CD14-positive monocyte (primary cell): Measurements from ENCODE around the gene ZNF76. TPM values are rescaled to one million over a fixed set of nuclear protein-coding genes. Genes with fewer than 3 reads are reported as not detected.

Experiments
- DNase-seq, 3 donors: peaks; one replicate each; pipeline ENCODE4 v3.0.0-alpha.2; 2011 to 2022
- H2AFZ ChIP-seq: 2 replicates; pipeline ENCODE4 v1.6.0; 2012; ENCODE audit warnings: mild to moderate bottlenecking, low read depth, low read length, inconsistent platforms; ENCODE audit not compliant: insufficient read depth, poor library complexity, severe bottlenecking
- H3K27ac ChIP-seq, 2 donors: 1 replicate in 1 of 2; 2 replicates in 1 of 2; pipeline ENCODE4 v1.5.1; 2012 to 2013; ENCODE audit warnings: low read length in 2 of 2, control low read depth in 1 of 2, inconsistent platforms in 1 of 2, low read depth in 1 of 2, mild to moderate bottlenecking in 1 of 2
- H3K27me3 ChIP-seq, 2 donors: one replicate each; pipeline versions ENCODE4 v1.6.0 to v1.6.1; 2011 to 2013; ENCODE audit warnings: low read length in 2 of 2; ENCODE audit not compliant: control insufficient read depth in 2 of 2, insufficient read depth in 2 of 2
- H3K36me3 ChIP-seq, 2 donors: replicated peaks in 1 of 2; 1 replicate in 1 of 2; 2 replicates in 1 of 2; pipeline versions ENCODE4 v1.5.1 to v1.6.1; 2012 to 2013; ENCODE audit warnings: low read length in 2 of 2, control low read depth in 1 of 2, inconsistent platforms in 1 of 2, mild to moderate bottlenecking in 1 of 2; ENCODE audit not compliant: insufficient read depth in 2 of 2, control insufficient read depth in 1 of 2
- H3K4me1 ChIP-seq, 2 donors: 1 replicate in 1 of 2; 2 replicates in 1 of 2; pipeline versions ENCODE4 v1.5.1 to v1.6.1; 2012 to 2013; ENCODE audit warnings: low read length in 2 of 2, control low read depth in 1 of 2, inconsistent platforms in 1 of 2, mild to moderate bottlenecking in 1 of 2, moderate library complexity in 1 of 2; ENCODE audit not compliant: insufficient read depth in 2 of 2, control insufficient read depth in 1 of 2
- H3K4me2 ChIP-seq: replicated peaks from 2 replicates; pipeline ENCODE3; 2012; ENCODE audit warnings: low read length, moderate library complexity, mild to moderate bottlenecking; ENCODE audit not compliant: poor library complexity, severe bottlenecking; ENCODE audit errors: extremely low read depth
- H3K4me3 ChIP-seq, 3 experiments: fragments of 200-600 bp in 1 of 3; sonication (generic) in 1 of 3; replicated peaks in 1 of 3; 1 replicate in 2 of 3; 2 replicates in 1 of 3; pipeline ENCODE4 v1.5.1; 2011 to 2013; ENCODE audit warnings: low read length in 3 of 3, mild to moderate bottlenecking in 3 of 3, control low read depth in 2 of 3, low read depth in 2 of 3, inconsistent platforms in 1 of 3, moderate library complexity in 1 of 3
- H3K79me2 ChIP-seq: 2 replicates; pipeline ENCODE4 v1.6.0; 2012; ENCODE audit warnings: mild to moderate bottlenecking, control low read depth, inconsistent platforms, low read length, moderate library complexity; ENCODE audit not compliant: insufficient read depth
- H3K9ac ChIP-seq: 2 replicates; pipeline ENCODE4 v1.6.0; 2017; ENCODE audit warnings: low read length, mild to moderate bottlenecking; ENCODE audit not compliant: insufficient read depth, poor library complexity, severe bottlenecking
- H3K9me3 ChIP-seq, 2 donors: replicated peaks in 1 of 2; 1 replicate in 1 of 2; 2 replicates in 1 of 2; pipeline versions ENCODE4 v1.5.1 to v1.6.1; 2012 to 2013; ENCODE audit warnings: low read length in 2 of 2, control low read depth in 1 of 2; ENCODE audit not compliant: control insufficient read depth in 1 of 2, insufficient read depth in 1 of 2
- H4K20me1 ChIP-seq: 2 replicates; pipeline ENCODE4 v1.6.0; 2012; ENCODE audit warnings: mild to moderate bottlenecking, low read length, control low read depth, moderate library complexity; ENCODE audit not compliant: insufficient read depth
- H3K27ac Mint-ChIP-seq, 7 donors: one replicate each; pipeline ENCODE4 v1.8.0; 2020; ENCODE audit warnings: mild to moderate bottlenecking in 7 of 7, mixed read lengths in 7 of 7, moderate library complexity in 6 of 7, inconsistent platforms in 2 of 7
- H3K27me3 Mint-ChIP-seq, 3 donors: one replicate each; pipeline ENCODE4 v1.8.0; 2021 to 2022; ENCODE audit warnings: low read depth in 3 of 3, mild to moderate bottlenecking in 3 of 3, mixed read lengths in 3 of 3, moderate library complexity in 3 of 3, inconsistent platforms in 1 of 3
- H3K36me3 Mint-ChIP-seq, 2 donors: one replicate each; pipeline ENCODE4 v1.8.0; 2020; ENCODE audit warnings: mixed read lengths in 2 of 2, inconsistent platforms in 1 of 2, mild to moderate bottlenecking in 1 of 2
- H3K4me1 Mint-ChIP-seq: one replicate; pipeline ENCODE4 v1.8.0; 2020; ENCODE audit warnings: mild to moderate bottlenecking, mixed read lengths
- H3K4me3 Mint-ChIP-seq, 2 donors: one replicate each; pipeline ENCODE4 v1.8.0; 2020; ENCODE audit warnings: mild to moderate bottlenecking in 2 of 2, mixed read lengths in 2 of 2, moderate library complexity in 1 of 2
- H3K9me3 Mint-ChIP-seq, 7 donors: one replicate each; pipeline ENCODE4 v1.8.0; 2020 to 2022; ENCODE audit warnings: mixed read lengths in 7 of 7, mild to moderate bottlenecking in 6 of 7, moderate library complexity in 6 of 7, inconsistent platforms in 2 of 7
- CTCF ChIP-seq: fragments of 200-600 bp; IDR thresholded peaks from one replicate; pipeline ENCODE4 v1.8.0; 2022; ENCODE audit warnings: antibody characterized with exemption, mild to moderate bottlenecking
- WGBS: methylation state at CpG from one replicate; pipeline ENCODE4 v1.1.5; 2013; ENCODE audit warnings: missing lambda C conversion rate; ENCODE audit not compliant: insufficient coverage; 5-methylcytosine and 5-hydroxymethylcytosine counted together
- intact Hi-C, 2 donors: fragments of 100-400 bp; cut with micrococcal nuclease; formaldehyde crosslinking; loops; one replicate each; pipeline versions ENCODE4 v1.15.0 to v1.15.1; 2023
- polyA plus RNA-seq, 3 donors: library from polyadenylated mRNA; depleted of rRNA in 1 of 3; unstranded in 2 of 3; stranded (reverse) in 1 of 3; fragments of 300-500 nt in 2 of 3; fragments of >200 nt in 1 of 3; fragmentation: Illumina TruSeq in 2 of 3; gene quantifications; 1 replicate in 2 of 3; 2 replicates in 1 of 3; pipeline ENCODE4 v1.2.3, GENCODE V29; 2012 to 2021

The ZNF76 gene
- polyA plus RNA-seq, 3 donors, result 6.8 to 49.7 (median 9.6) TPM

- no peak overlapping the region for H3K27ac ChIP-seq
- no peak for DNase-seq
- H3K36me3 ChIP-seq, result no peaks in the 10 kb centered on the region
- intact Hi-C loops, result loop anchor here in 1 of 2 donors (10.0 kb wide), 1 partner anchor 259 kb away; no protein-coding TSS in a partner anchor
- H2AFZ ChIP-seq, result no peak overlapping the region
- 97% methylated on average over 15 of the region's 17 CpGs for WGBS
- no peak overlapping the region for H3K4me2 ChIP-seq
- Mint-ChIP-seq H3K36me3 (peaks cover 0 to 9% of the 10 kb centered on the region in 2 donors), H3K4me1 (peaks cover 10% of the 10 kb centered on the region), H3K4me3 (no peak overlapping the region), H3K27ac (no peak overlapping the region), H3K9me3 (no peaks in the 10 kb centered on the region), H3K27me3 (peaks cover 0 to 3% (median 2%) of the 10 kb centered on the region in 3 donors)
- no peak overlapping the region for H3K9ac ChIP-seq
- H3K4me1 ChIP-seq, result peaks cover 0 to 4% of the 10 kb centered on the region in 2 donors
- TF ChIP-seq CTCF, result no peak
- H4K20me1 ChIP-seq, result no peaks in the 10 kb centered on the region
- H3K4me3 ChIP-seq, result no peak overlapping the region
- H3K79me2 ChIP-seq, result no peaks in the 10 kb centered on the region
- H3K9me3 ChIP-seq, result no peaks in the 10 kb centered on the region
- no peaks in the 10 kb centered on the region for H3K27me3 ChIP-seq
Observed at GRCh38 chr6:35243386-35243958, 16.1 kb upstream of the ZNF76 start.

- no peaks in the 10 kb centered on the region for H3K9me3 Mint-ChIP-seq
- intact Hi-C loops, result loop anchor here in 1 of 2 donors (10.0 kb wide), 1 partner anchor 260 kb away; no protein-coding TSS in a partner anchor
- H3K9me3 ChIP-seq, result no peaks in the 10 kb centered on the region
- H3K9ac ChIP-seq, result no peak overlapping the region
- no peaks in the 10 kb centered on the region for H4K20me1 ChIP-seq
- H3K27ac ChIP-seq, result no peak overlapping the region
- DNase-seq, result no peak
- WGBS, result 100% methylated on average over 3 of the region's 7 CpGs
- H3K4me3 ChIP-seq, result no peak overlapping the region
- H2AFZ ChIP-seq, result no peak overlapping the region
- H3K79me2 ChIP-seq, result no peaks in the 10 kb centered on the region
- no peak overlapping the region for H3K4me3 Mint-ChIP-seq
- H3K27ac Mint-ChIP-seq, result peak overlapping the region in 1 of 7 donors; percentile 26
- H3K4me2 ChIP-seq, result no peak overlapping the region
- H3K36me3 Mint-ChIP-seq, result peaks cover 0 to 9% of the 10 kb centered on the region in 2 donors
- no peak for TF ChIP-seq CTCF
- no peaks in the 10 kb centered on the region for H3K27me3 ChIP-seq
- H3K4me1 Mint-ChIP-seq, result peaks cover 3% of the 10 kb centered on the region
- no peaks in the 10 kb centered on the region for H3K36me3 ChIP-seq
- H3K27me3 Mint-ChIP-seq, result peaks cover 0 to 3% (median 0%) of the 10 kb centered on the region in 3 donors
- H3K4me1 ChIP-seq, result no peaks in the 10 kb centered on the region
Observed at GRCh38 chr6:35244551-35244950, 15.0 kb upstream of the ZNF76 start.
